GM12891 (cell line): ENCODE data around the gene BICDL1.

ENCODE experiments used
- DNase-seq: peaks from one replicate; pipeline ENCODE4 v3.0.0; 2011; ENCODE audit warnings: low spot score; ENCODE audit not compliant: insufficient read length
- FAIRE-seq: peaks from 2 replicates; lab custom pipeline; 2011; peaks lifted over from hg19 to GRCh38; lab: Jason Lieb, UNC
- PAX5 ChIP-seq: IDR thresholded peaks from 2 replicates; pipeline ENCODE4 v1.6.1; 2011; ENCODE audit warnings: low read length, moderate library complexity, mild to moderate bottlenecking; ENCODE audit not compliant: insufficient read depth, severe bottlenecking
- POLR2A ChIP-seq: IDR thresholded peaks from 2 replicates; pipeline ENCODE4 v1.6.1; 2011; ENCODE audit warnings: low read depth, low read length, control low read depth
- POLR2AphosphoS5 ChIP-seq: IDR thresholded peaks from 2 replicates; pipeline ENCODE4 v1.6.1; 2011; ENCODE audit warnings: low read depth, low read length, control low read depth
- POU2F2 ChIP-seq: IDR thresholded peaks from 2 replicates; pipeline ENCODE4 v1.6.1; 2011; ENCODE audit warnings: low read depth, mild to moderate bottlenecking, control low read depth, low read length, moderate library complexity
- SPI1 ChIP-seq: IDR thresholded peaks from 2 replicates; pipeline ENCODE4 v1.6.1; 2011; ENCODE audit warnings: low read depth, low read length, control low read depth
- TAF1 ChIP-seq: IDR thresholded peaks from 2 replicates; pipeline ENCODE4 v1.6.1; 2011; ENCODE audit warnings: low read depth, low read length, control low read depth

BICDL1 gene

GRCh38 chr12:120066341-120066740 is 77.3 kb downstream of the BICDL1 start:
- FAIRE-seq (no peak), DNase-seq (no peak)
- TF ChIP-seq POLR2AphosphoS5 (no peak), SPI1 (no peak), POLR2A (no peak), TAF1 (no peak)

- no peak for DNase-seq
- no peak for FAIRE-seq
Observed at GRCh38 chr12:120067084-120067869, 78.2 kb downstream of the BICDL1 start.

GRCh38 chr12:120067901-120068300 is 78.9 kb downstream of the BICDL1 start:
- TF ChIP-seq TAF1, result no peak
- no peak for TF ChIP-seq POLR2A
- TF ChIP-seq PAX5, result no peak
- no peak for TF ChIP-seq POLR2AphosphoS5
- no peak for TF ChIP-seq POU2F2
- TF ChIP-seq SPI1, result no peak
- no peak for DNase-seq
- no peak for FAIRE-seq

More at GRCh38 chr12:120067084-120067869, 78.2 kb downstream of the BICDL1 start:
- no peak for TF ChIP-seq SPI1
- no peak for TF ChIP-seq POLR2A
- no peak for TF ChIP-seq PAX5
- no peak for TF ChIP-seq TAF1
- TF ChIP-seq POLR2AphosphoS5, result no peak
- TF ChIP-seq POU2F2, result no peak

GRCh38 chr12:120069278-120069677 is 80.2 kb downstream of the BICDL1 start:
- DNase-seq (no peak), FAIRE-seq (no peak)
- no peak for TF ChIP-seq TAF1
- no peak for TF ChIP-seq POLR2A
- TF ChIP-seq POU2F2, result no peak

GRCh38 chr12:120071493-120072020 is 82.5 kb downstream of the BICDL1 start:
- FAIRE-seq (no peak), DNase-seq (no peak)
- TF ChIP-seq PAX5 (no peak), POLR2AphosphoS5 (no peak), SPI1 (no peak), POLR2A (no peak), TAF1 (no peak), POU2F2 (no peak)

GRCh38 chr12:120072472-120073249 is 83.6 kb downstream of the BICDL1 start:
- TF ChIP-seq POLR2A (no peak), SPI1 (no peak), TAF1 (no peak), PAX5 (no peak), POU2F2 (no peak), POLR2AphosphoS5 (no peak)
- FAIRE-seq (no peak), DNase-seq (no peak)

- TF ChIP-seq POU2F2, result no peak
- TF ChIP-seq POLR2A, result no peak
- TF ChIP-seq TAF1, result no peak
- no peak for TF ChIP-seq SPI1
- no peak for TF ChIP-seq PAX5
- no peak for TF ChIP-seq POLR2AphosphoS5
- DNase-seq, result no peak
- no peak for FAIRE-seq
Observed at GRCh38 chr12:120075034-120075616, 86.1 kb downstream of the BICDL1 start.

GRCh38 chr12:120076651-120077050 is 87.6 kb downstream of the BICDL1 start:
- no peak for DNase-seq
- no peak for FAIRE-seq
- TF ChIP-seq PAX5 (no peak), SPI1 (no peak), TAF1 (no peak), POLR2A (no peak), POLR2AphosphoS5 (no peak), POU2F2 (no peak)

- FAIRE-seq (no peak), DNase-seq (no peak)
- TF ChIP-seq PAX5, result no peak
Observed at GRCh38 chr12:120077260-120077659, 88.2 kb downstream of the BICDL1 start.
